ENCODE measurements around the gene DTHD1.

- TF ChIP-seq CTCF (IDR thresholded peaks at IDR 0.05) (no peak), POLR2AphosphoS5 (IDR thresholded peaks at IDR 0.05) (no peak), EP300 (IDR thresholded peaks at IDR 0.05; ENCODE audit: low read depth) (no peak), POLR2A (IDR thresholded peaks at IDR 0.05) (no peak)
These were observed 81.6 kb downstream of the DTHD1 start for GRCh38 chr4:36363024-36363423.
